GM18526 (cell line): ENCODE measurements around the gene CCBE1.

Experiments
- POLR2A ChIP-seq: IDR thresholded peaks from 3 replicates; pipeline ENCODE4 v1.6.1; 2011; ENCODE audit not compliant: insufficient read length; ENCODE audit errors: extremely low read depth

The CCBE1 gene

GRCh38 chr18:59697236-59697932, at the start of gene CCBE1:
TSS of gene CCBE1 (minus strand) at chr18:59697423.
- no peak for TF ChIP-seq POLR2A

DNA sequence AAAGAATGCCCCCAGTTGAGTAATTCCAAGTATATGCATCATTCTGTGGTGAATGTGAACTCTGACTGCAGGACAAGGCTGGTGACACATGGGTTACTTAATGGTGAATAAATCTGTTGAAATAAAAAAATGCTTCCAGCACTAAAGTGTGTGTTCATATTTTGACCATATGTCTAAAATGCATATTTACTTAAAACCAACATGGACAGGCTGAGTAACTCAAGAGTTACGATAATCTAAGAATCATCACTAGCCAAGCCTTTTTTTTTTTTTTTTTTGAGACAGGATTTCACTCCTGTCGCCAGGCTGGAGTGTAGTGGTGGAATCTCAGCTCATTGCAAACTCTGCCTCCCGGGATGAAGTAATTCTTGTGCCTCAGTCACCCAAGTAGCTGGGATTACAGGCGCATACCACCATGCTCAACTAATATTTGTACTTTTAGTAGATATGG, 47.1 kb upstream of the CCBE1 start:
- no peak for TF ChIP-seq POLR2A

DNA sequence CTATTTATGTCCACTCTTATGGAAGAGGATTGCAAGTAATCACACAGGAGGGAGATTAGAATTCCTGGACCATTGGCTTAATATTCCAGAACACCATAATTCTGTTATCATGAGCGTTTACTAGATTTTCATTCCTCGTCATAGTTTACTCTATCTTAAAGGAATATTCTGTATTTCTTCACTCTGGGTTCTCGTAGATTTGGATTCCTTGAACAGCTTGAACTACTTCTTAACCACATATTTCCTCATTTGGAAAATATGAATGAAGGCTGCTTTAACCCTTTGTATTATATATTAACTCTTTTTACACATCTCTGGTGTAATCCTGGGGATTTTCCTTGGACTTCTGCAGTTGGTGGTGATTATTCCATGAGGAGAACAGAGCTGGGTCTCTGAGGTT, 46.3 kb upstream of the CCBE1 start:
- TF ChIP-seq POLR2A = no peak

- TF ChIP-seq POLR2A = no peak
Measured at GRCh38 chr18:59742325-59743111, 45.3 kb upstream of the CCBE1 start.

DNA sequence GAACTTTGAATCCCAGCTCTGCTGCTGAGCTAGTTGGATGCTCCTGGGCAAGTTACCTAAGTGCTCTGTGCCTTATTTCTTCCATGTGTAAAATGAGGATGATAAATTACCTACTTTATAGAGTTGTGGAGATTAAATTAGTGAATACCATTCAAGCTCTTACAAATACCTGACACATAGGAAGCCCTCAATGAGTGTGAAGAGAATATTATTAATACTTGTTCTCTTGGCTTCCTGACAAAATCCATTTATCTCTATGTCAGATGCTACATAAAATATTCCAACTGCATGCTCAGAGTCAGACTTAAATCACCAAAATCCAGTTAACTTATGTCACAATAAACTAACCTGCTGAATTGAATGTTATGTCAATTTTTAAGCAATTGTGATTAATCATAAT, 42.9 kb upstream of the CCBE1 start:
- TF ChIP-seq POLR2A = no peak

GRCh38 chr18:59737776-59738300, 40.6 kb upstream of the CCBE1 start:
- TF ChIP-seq POLR2A = no peak

DNA sequence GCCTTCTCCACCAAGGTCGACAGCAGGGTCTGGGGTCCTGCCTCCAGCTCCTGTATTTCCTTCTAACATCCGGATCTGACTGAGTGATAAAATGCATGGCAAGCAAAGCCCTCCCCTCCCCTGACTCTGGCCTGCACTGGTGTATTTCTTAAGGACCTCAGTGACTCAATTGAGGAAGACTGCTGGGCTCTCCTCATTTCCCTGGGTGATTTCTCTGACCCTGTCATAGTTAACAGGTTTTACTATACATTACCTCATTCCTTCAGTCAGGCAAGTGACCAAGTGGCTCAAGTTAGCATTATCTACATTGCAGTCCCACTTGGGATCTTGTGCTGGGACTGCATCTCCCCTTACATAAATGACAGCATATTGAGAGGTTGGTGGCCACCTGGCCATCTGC, 38.8 kb upstream of the CCBE1 start:
- TF ChIP-seq POLR2A = no peak

DNA sequence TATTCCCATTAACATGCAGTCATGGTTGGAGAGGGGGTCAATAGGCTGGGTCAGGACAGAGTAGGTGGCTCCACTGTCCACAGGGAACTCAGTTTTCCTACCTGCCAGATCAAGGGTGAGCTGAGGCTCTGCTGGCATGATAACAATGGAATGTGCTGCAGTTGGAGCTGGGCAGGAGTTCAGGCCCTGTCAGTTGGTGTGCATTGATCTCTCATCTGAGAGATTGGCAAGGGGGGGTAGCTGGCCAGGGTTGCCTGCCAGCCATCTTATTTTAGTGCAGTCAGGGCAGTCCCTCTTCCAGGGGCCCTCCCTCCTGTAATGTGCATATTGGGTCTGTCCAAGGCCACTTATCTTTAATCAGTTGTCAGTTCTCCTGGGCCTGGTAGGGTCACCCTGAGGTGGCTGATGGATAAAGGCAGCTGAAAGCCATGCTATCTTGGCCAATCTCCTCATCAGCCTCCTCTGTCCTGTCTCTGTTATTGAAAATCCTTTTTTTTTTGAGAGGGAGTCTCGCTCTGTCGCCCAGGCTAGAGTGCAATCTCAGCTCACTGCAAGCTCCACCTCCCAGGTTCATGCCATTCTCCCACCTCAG, 38.1 kb upstream of the CCBE1 start:
- no peak for TF ChIP-seq POLR2A

GRCh38 chr18:59733421-59733820, 36.2 kb upstream of the CCBE1 start:
- TF ChIP-seq POLR2A = no peak

- no peak for TF ChIP-seq POLR2A
Measured at GRCh38 chr18:59730896-59731295, 33.7 kb upstream of the CCBE1 start.

DNA sequence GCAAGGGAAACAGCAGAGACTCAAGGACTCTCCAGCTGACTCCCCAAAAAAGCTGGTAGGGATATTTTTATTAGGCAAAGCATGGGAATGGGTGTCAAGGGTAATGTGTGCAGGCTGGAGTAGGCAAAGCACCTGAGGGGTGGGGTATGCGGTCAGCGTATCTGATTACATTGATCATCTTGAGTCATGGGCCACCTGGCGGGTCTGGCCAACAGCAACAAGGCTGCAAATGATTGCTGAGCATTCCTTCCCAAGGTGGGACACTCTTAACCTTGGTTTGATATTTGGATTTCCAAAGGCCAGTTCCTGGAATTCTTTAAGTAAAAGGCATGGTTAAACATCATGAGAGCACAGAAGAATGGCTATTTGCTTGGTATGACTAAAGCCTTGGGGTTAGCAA, 32.6 kb upstream of the CCBE1 start:
- TF ChIP-seq POLR2A = no peak

GRCh38 chr18:59728816-59729215, 31.6 kb upstream of the CCBE1 start:
- no peak for TF ChIP-seq POLR2A

DNA sequence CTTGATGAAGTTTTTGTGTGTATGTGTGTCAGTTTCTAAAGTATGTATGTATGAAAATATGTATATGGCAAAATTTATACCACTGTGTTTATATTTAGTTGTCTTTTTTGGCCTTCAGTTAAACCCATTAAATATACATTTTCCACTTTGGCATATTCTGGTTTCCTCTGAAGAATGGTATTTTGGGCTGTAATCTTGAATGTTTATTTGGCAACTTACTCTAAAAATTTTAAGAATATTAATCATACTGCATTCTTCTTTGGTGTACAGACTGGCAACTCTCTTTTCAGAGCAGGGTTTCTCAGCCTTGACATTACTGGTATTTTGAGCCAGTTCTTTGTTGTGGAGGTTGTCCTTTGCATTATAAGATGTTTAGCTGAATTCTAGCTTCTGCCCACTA, 27.9 kb upstream of the CCBE1 start:
- no peak for TF ChIP-seq POLR2A

- TF ChIP-seq POLR2A = no peak
Measured at GRCh38 chr18:59724103-59724502, 26.9 kb upstream of the CCBE1 start.

DNA sequence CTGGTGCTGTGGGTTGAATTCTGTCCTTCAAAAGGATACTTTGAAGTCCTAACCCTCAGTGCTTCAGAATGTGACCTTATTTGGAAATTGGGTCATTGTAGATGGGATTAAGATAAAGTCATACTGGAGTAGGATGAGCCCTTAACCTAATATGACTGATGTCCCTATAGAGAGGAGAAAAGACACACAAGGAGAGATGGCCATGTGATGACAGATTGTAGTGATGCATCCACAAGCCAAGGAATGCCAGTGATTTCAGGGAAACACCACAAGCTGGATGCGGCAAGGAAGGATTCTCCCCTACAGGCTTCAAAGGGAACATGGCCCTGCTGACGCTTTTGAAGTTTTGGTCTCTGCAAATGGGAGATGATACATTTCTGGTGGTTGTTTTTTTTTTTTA, 24.7 kb upstream of the CCBE1 start:
- no peak for TF ChIP-seq POLR2A

- no peak for TF ChIP-seq POLR2A
Measured at GRCh38 chr18:59721211-59721610, 24.0 kb upstream of the CCBE1 start.
